ENCODE results near the gene OBI1.

Gene OBI1

GRCh38 chr13:78566631-78567030 is 92.3 kb downstream of the OBI1 start:
- DNase-seq: no peak

Measured in bone marrow (tissue), 2 donors.